CD4-positive, alpha-beta T cell treated with Interferon alpha-2 for 1 hour (primary cell): ENCODE results near the gene POLL.
"Not testable (repeated sequence)": the region's sequence is repeated elsewhere in the genome, so short reads cannot be mapped to it uniquely, and the experiment has no call there.

ENCODE experiments used
- DNase-seq, 2 donors: peaks; one replicate each; pipeline ENCODE4 v3.0.0-alpha.2; 2020 to 2022

The POLL gene

DNA sequence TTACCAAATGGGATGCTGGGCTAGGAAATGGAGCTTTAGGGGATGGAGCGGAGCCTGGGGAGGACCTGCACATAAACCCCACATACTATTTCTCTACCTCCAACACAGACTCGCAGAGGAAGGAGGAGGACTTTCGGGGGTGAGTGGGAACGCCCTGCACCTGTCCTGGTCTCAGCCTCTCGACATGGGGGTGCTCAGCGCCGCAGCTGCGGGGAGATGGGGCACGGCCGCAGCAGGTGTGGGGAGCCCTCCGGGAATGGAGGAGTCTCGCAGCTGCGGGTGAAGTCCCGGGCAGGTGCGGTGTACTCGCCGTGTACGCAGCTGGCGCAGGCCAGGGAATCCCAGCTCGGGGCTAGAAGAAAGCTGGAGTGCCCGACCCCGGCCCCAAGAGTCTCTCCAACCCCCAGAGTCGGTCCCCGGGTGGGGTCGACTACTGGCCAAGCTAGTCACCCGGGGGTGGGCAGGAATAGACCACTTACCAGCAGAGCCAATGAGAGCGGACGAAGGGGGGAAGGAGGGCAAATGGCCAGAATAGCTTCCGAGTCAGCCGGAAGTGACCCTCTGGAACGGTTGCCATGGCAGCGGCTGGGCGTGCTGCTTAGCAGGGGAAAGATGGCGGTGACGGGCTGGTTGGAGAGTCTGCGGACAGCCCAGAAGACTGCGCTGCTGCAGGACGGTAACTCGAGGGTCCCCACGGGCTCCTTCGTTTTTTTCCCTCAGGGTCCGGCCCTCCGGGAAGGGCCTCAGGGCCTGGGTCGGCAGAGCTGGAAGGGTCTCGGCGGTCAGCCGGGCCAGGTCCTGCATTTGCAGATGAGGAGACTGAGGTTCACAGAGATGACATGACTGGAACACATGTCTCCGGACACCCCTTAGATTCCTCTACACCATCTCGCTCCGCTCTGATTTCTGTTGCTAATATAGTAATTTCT, at the start of gene POLL, which contains the start of gene DPCD:
Gene POLL, minus strand, starts transcription at position 533 of the 929 bp plus-strand sequence. CDS start 897 bp downstream, outside the sequence.
Gene DPCD, plus strand, starts transcription at position 597 of the 929 bp plus-strand sequence. Its CDS starts 16 bp downstream, at position 613.
- peak; percentile 89 to 91 for DNase-seq

DNA sequence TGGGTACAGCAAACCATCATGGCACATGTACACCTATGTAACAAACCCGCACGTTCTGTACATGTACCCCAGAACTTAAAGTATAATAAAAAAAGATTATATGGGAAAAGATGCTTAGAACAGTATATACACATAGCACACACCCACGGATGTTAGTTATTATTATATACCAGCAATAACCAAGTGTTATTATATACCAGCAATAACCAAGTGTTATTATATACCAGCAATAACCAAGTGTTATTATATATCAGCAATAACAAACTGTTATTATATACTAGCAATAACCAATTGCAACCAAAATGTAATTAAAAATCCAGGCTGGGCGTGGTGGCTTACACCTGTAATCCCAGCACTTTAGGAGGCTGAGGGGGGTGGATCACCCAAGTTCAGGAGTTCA, 45.5 kb upstream of the POLL start:
- DNase-seq: not testable (repeated sequence)

DNA sequence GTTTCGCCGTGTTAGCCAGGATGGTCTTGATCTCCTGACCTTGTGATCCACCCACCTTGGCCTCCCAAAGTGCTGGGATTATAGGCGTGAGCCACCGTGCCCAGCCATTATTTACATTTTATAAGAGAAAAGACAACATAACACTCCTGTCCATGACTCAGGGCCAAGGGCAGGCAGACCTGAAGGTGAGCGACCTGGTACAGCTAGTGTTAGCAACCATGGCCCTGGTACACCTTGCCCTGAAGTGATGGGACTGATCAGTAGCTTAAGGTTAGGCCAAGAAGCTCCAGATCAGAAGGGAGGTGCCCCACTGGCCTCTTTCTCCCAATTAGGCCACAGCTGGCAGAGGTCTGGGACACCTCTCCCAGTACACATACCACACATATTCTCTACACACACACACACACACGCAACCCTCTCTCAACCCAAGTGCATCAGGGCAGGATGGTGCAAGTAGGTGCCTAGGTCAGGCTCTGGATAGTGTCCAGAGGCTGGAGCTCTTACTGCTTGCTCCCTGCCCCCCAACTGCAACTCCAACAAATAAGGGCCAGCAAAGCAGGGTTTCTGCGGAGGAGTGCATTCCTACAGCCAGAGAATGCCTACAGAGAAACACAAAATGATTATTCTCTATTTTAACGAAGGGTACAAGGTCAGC, 43.9 kb upstream of the POLL start:
- DNase-seq: no peak

DNA sequence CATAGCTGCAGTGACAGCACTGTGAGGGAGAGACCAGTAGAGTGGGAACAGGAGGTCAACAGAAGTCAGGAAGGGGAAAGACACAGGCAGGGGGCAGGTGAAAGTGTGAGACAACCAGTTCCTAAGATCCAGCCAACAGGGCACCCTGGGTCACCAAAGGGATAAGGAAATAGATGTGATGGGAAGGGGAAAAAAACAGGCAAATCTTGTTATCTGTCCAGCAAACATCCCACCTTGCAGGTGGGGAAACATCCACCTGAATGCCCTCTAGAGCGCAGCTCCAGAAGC, 42.5 kb upstream of the POLL start:
- no peak for DNase-seq

DNA sequence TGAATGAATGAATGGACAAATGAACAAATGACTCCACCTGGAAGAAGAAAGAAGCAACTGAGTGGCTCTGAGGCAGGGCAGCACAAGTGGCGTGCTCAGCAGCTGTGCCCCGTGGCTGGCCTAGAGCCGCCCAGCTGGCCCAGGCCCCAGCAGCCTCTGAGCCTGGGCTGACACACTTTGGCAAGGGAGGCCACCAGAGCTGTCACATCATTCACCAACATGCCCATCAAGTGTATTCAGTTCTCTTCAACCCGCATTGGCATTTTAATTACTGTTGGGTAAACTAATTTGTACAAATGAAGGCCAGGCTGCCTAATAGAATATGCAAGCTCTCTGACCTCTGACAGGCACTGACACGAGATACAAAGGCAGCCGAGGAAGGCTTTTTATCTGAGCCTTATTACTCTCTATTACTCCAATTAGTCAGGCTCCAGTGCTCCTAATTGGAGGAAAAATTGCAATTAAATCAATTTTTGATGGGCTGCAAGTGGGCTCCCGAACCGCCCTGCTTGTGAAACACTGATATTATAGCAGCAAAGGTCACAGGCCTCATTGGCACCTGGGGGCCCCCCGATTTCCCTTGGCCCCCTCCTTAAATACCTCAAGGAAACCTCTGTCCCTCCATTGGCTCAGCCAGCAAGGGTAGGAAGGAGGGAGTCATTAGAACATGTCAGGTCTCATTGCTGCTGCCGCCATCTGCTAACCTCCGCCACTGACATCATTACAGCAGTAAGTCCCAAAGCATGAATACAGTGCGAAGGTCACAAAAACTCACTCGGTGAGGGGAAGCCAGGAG, 42.0 kb upstream of the POLL start:
- DNase-seq: no peak

DNA sequence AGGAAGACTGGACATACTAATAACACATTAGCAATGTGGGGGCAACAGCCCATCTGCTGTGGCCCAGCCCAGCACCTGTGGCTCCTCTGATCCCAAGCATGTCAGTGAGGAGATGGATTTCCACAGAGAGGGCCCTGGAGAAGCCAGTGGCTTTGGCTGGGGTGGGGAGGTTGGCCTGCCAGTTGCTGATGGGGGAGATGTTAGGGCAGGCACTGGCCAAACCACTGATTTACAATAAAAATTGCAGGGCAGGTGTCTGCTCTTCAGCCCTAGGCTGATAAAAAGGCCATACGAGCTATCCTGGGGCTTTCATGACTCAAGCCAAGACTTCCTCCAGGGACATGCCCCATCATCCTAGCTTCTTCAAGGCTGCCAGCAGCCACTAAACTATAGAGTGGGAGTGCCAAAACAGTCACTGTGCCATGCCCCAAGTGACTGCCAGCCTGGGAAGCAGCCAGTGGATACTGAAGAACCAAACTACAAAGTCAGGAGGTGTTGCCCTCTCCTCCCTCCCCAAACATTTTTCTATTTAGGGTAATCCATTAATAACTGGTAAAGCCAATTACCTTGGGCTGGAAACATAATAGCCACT, 37.9 kb upstream of the POLL start:
- DNase-seq: no peak

DNA sequence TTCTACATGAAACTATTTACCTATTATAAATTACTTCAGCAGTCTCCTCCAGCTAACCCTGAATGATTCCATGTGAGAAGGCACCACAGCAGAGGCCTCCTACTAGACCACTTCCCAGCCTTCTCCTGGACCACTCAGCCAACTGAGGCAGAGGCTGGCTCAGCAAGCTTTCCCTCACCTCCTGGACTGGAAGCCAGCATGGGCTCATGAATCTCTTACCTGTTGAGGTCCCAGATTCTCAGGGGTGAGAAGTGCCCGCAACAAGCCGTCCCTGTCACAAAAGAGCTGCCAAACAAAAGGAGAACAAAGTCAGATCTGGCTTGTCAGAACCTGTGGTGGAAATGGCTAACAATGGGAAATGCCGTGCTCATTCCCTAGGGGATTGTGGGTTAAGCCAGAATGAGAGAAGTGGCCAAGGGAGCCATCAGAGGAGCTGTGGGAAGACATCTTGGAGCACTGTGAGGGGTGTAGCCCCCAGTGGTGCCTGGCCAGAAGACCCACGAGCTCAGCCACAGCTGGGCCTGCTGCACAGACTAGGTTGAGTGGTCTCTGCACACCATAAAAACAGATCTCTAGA, 36.6 kb upstream of the POLL start:
- DNase-seq: no peak

DNA sequence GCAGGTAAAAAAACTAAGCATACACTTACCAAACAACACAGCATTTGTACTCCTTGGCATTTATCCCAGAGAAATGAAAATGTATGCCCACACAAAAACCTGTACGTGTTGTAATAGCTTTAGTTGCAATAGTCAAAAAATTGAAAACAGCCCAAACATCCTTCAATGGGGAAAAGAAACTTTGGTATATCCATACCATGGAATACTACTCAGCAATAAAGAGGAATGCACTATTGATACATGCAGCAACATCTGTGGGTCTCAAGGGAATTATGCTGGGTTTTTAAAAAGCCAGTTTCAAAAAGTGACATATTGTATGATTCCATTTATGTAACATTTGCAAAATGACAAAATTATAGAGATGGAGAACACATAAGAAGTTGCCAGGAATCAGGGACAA, 35.5 kb upstream of the POLL start:
- DNase-seq: no peak

DNA sequence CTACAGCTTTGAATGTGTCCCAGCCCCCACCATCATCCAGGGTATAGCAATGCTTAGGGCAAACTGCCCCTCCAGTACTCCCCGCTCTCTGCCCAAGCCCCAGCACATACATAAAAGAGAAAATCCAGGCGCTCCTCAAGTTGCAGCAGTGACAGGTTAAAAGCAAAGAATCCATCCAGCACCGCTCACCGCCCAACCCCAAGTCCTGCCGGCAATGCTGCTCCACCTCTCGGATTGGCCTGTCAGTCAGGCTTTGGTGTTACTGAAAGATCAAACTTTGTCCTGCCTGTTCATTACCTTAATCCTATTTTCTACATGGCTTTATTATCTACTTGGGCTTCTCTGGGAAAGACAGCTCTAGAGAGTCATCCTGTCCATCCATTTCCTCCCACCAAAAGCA, 31.9 kb upstream of the POLL start:
- no peak for DNase-seq

DNA sequence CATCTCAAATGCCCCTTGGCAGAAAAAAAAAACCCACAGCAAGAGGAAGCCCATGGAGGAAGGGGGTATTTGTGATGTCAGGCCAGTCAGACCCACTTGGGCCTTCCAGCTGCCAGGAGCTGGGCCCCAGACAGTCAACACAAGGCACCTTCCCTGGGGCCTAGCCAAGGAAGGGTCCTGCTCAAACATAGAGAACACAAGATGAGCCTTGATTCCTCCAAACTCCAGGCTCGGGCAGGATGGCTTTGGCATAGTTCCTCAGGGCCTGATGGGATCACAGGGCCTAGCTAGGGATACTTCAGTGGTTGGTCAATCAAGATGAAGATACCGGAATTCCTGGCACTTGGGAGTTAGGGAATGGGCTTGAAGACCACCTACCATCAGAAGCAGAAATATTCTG, 30.8 kb upstream of the POLL start:
- no peak for DNase-seq

DNA sequence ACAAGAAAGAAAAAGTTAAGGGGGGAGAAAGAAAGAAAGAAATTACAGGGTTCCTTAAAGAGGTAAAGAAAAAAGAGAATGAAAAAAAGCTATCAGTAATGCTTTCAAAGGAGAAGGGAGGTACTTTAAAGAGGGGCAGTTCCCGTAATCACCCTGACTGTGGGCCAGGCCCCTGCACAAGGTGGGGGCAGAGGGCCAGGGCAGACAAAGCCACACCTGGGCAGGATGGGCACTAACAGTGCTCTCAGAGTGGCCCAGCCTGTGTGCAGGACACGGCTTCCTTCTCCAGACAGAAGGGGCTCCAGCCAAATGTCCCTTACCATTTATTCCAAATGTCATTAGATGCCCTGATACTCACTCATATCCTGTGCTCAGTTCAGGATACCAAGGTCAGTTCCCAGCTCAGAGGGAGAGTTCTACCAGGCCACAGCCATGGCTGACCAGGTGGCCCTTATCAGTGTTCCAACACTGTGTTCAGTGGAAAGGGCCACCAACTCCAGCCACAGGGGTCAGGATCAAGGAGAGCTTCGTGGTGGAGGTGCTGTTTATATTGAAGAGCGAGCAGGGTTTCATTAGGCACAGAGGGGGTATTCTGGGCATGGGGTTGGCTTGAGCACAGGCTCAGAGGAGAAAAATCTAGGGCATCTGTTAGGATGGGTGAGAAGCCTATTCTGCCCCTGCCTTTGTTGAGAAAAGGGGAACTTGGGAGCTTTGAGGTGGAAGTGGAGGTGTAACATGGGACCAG, 29.9 kb upstream of the POLL start:
- no peak for DNase-seq

DNA sequence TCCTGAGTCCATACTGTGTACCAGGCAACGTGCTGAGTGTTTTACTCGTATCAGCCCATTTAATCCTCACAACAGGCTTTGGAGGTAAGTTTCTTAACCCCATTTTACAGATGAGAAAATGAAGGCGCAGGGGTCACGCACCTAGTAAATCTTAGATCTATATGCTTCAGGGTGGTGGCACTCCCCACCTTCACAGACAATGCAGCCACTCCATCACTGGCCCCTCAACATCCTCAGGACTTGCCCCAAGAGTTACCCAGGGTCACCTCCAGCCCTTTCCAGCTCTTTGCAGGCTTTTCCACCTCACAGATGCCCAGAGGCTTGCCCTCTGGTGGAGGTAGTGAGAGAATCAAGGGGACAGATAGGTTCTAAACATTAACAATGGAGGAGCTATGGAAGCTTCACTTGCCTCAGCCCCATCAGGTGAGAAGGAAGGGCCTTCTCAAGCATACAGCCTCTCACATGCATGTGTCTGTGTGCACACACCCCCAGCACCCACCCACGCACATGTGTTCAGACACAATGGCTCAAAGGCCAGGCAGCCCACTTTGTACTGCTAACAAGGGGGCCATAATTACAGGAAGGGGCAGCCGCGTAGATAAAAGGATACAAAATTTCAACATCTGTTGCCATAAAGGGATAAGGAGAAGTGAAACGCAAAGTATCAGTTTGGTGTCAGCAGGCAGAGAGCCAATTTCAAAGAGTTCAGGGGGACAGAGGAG, 29.2 kb upstream of the POLL start:
- DNase-seq: no peak

DNA sequence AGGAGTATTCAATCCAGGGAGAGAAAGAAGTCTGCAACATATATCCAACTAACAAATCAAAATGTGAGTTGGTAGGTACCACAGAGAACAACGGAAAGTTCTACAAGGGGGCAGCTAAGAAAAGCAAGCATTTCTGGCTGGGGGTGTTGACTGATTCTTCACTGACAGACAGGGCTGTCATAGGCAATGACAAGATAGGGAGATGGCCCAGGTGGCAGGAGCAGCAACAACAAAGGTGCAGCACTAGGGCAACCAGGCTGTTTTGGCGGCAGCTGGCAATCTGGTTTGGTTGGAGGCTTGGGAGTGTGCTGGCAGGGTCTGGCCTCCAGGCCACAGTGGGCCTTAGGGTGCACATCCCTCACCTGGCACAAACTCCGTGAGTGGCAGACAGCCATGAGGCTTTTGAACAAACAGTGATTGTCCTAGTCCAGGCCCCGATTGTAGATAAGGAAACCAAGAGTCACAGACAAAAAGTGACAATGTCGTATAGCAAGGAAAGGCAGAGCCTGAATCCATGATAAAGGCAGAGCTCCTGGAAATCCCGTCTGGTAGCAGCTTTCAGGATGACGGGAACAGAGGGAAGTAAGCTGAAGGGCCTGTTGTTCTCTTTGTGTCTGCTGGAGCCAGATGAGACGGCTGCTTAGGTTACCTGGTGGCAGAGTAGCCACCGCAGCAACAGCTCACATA, 28.5 kb upstream of the POLL start:
- no peak for DNase-seq

DNA sequence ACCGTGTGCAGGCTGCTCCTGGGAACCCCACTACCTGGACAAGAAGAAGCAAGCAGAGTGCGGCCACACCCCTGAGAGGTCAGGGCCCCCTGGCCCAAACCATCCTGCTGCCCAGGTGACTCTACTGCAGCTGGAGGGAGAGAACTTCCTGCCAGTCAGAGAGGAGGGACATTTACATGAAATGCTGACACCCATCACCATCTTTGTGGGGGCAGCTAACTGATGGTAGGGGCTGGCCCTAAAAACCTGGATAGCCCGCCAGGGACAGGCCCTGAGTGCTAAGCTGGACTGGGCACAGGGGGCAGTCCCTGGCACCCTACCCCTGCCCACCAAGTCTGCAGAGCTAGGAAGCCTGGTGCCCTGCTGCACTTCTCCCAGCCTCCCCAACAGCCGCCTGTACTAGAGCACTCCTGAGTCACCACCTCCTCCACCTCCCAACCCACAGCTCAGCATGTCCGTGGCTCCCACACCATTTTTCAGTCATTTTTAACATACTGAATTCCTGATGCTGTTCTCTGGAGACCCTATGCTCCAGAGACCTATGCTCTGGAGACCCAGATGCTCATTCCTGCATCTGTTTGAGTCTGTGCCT, 27.6 kb upstream of the POLL start:
- no peak for DNase-seq

DNA sequence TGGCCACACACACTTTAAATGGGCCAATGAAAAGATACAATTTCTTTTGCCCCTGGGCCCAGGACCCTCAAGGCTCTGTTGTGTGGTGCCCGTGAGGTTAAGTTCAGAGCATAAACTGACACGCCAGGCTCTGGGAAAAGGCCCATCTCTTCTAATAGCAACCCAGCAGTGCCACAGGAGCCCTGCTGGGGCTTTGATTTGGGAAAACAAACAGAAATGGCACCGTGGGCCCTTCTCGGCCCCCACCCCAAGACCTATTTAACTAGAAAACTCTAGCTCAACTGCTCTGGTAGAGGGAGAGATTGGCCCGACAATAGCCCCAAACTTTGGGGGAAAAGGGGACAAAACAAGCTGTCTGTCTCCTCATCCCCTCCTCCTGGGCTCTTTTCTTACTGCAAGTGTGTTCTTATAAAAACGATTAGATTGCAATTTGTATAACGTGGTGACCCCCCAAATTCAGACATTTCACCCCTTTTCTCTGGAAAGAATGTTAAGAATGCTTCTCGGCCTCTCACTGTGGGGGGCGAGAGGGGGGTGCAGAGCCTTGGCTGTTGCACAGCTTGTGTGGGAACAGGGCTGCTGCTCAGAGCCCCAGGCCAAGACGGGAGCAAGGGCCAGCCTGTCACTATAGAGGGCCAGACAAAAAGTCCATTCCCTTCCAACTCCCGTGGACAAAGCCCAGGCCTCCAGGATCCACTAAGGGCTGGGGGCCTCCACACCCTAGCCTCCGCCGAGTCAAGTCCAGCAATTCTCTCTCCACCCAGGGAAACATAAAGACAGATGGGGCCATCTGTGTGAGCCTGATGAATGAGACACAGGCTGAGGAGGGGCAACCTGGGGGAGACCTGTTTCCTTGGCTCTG, 26.8 kb upstream of the POLL start:
- DNase-seq: no peak

DNA sequence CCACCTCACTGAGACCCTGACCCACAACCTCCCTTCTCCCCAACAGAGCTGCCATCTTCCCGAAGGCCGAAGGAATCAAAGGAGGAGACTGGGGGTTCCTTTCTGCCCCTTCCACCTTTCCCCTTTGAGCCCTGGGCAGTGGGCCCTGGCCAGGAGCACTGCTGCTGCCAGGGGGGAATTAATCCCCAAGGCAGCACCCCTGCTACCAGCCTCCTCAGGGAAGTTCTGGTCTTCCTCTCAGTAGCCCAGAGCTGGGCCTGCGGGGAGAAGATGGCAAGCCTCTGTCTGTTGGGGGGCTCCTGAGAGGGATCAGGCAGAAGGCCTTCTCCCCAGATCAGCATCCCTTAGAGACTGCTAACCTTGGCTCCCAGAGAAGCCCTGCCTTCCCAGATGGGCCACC, 25.6 kb upstream of the POLL start:
- DNase-seq: no peak

DNA sequence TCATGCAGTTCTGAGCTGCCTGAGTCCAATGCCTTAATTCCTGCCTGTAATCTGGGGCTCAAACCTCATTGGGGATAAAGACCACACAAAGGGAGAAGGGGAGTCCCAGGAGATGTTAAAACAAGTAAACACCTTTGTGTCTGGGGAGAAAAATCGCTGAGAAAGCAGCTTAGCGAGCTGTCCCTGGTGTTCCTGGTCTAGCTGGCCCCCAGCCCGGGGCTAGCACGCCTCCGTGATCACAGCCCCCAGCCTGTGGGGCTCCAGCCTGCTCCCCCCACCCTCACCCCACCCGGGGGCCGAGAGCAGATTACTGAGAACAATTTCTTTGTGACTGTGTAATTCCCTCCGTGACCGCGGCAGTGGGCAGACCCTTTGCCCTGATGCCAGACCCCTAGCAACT, 24.8 kb upstream of the POLL start:
- no peak for DNase-seq

DNA sequence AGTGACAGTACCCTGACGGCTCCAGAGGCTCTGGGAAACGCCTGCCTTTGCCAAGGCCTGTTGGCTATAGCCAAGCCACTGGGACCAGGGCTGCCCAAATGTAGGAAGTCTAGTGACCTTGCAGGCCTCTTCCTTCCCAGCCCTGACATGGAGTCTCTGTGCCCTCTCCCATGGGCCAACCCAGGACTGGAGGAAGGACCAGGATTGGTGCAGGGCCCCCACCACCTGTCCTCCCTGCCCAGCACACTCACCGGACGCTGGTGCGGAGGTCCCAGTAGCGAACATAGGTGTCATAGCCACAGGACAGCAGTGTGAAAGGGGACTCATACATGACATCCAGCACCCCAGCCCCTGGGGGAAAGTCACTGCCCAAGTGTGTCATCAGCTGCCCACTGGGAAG, 24.0 kb upstream of the POLL start:
- no peak for DNase-seq
